ENCODE measurements around the gene USP22.

Gene USP22

DNA sequence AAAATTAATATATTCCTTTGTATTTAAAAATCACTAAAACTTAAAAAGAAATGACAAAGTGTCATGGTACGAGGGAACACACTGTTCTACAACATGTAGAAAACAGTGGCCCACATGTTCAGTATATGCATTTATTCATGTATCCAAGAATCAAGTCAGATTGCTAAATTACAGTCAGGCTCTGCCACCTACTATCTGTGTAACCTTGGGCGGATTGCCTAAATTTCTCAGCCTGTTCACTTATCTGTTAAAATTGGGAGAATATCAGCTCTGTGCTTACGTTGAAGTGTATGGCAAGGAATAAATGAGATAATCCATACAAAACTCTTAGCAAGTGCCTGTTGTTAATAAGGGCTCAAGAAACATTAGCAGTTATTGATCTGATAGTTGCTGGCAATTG lies 3.4 kb upstream of the USP22 start:
- DNase-seq, result no peak

DNA sequence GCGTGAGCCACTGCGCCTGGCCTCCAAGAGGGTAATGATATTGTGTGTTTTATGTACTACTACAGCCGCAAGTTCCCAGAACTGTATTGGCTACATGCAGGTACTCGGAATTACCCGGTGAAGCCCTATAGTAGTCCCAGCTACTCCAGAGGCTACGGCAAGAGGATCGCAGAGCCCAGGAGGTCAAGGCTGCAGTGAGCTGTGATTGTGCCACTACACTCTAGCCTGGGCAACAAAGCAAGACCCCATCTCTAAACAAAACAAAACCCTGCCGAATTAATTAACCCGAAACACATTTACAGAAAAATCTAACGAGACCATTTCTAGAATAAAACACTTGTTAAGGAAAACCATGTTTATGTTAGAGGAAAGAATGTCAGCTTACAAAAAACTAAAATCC lies 2.2 kb upstream of the USP22 start:
- no peak for DNase-seq

- peak; percentile 98 for DNase-seq
These were observed 753 bp upstream of the USP22 start for GRCh38 chr17:21043296-21044232.

DNA sequence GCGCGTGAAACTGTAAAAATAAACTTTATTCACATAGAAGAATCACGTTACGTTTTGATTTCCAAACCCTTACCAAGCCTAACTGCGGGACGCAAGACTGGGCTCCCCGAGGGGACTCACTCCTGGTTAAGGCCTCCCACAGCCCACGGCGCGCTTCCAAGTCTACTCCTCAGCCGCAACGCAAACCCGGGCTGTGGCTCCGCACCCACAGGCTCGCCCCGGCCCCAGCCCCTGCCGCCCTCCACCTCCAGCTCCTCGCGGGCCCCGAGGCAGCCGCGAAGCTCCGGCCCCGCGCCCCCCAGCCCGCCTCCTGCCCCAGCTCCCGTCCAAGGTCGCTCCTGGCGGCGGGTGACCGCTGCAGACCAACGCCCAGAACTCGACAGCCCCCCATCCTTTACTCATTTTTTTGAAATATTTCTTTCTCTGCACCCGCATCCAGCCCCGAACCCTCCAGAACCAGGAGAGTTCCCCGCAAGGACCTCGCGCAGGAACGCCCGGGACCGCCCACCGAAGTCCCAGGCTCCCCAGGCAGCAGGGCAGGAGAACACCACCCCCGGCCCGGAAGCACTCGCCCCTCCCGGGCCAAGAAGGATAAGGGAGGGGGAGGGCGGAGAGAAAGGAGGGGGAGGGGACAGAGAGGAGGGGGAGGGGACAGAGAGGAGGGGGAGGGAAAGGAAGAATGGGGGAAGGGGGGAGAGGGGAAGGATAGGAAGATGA lies 912 bp downstream of the USP22 start:
- DNase-seq, result peak; percentile 41

DNA sequence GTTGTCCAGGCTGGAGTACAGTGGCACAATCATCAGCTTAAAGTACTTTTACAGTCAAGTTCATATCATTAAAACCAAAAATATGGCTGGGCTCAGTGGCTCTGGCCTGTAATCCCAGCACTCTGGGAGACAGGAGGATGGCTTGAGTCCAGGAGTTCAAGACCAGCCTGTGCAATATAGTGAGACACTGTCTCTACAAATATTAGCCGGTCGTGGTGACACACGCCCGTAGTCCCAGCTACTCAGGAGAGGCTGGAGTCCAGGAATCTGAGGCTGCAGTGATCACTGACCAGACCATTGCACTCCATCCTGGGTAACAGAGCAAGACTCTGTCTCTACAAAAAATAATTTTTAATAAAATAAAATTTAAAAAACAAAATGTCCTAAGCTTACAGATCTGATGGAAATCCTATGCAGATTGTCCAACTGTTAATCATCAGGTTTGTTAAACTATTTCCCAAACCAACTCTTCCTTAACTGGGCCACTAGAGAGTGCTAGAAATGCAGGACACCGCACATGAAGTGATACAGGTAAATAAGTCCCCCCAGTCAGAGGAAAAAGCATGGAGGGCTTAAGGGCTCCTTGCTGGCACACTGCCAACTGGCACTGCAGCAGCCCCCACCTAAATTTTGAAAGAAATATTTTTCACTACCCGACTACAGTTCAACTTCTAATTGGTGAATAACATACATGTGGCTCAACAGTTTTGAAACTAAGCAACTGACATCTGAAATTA lies 2.8 kb downstream of the USP22 start:
- peak; percentile 19 for DNase-seq

GRCh38 chr17:21037117-21037803 lies 5.6 kb downstream of the USP22 start:
- no peak for DNase-seq

- DNase-seq, result no peak
These were observed 6.4 kb downstream of the USP22 start for GRCh38 chr17:21036361-21036881.

GRCh38 chr17:21035406-21035805 lies 7.4 kb downstream of the USP22 start:
- no peak for DNase-seq

GRCh38 chr17:21034340-21035235 lies 8.2 kb downstream of the USP22 start:
- no peak for DNase-seq

- no peak for DNase-seq
These were observed 9.5 kb downstream of the USP22 start for GRCh38 chr17:21033350-21033749.

DNA sequence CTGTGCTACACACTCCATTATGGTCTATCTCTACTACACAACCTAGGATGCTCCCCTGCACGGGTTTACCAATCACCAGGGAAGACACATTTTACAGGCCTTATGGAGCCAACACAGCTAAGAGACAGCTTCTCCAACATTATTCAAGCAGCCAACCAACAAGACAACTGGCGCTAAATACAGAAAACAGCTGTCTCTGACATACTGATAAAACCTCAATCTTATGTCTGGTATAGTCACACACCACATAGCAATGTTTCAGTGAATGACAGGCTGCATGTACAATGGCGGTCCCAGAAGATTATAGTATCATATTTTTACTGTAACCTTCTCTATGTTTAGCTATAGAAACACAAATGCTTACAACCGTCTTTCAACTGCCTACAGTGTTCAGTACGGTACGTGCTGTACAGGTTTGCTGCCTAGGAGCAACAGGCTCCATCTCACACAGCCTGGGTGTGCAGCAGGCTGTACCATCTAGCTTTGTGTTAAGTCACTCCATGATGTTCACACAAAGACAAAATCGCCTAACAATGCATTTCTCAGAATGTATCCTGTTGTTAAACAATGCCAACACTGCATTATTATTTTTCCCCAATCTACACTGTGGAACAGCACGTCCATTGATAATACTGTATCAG lies 10.9 kb downstream of the USP22 start:
- DNase-seq, result no peak

DNA sequence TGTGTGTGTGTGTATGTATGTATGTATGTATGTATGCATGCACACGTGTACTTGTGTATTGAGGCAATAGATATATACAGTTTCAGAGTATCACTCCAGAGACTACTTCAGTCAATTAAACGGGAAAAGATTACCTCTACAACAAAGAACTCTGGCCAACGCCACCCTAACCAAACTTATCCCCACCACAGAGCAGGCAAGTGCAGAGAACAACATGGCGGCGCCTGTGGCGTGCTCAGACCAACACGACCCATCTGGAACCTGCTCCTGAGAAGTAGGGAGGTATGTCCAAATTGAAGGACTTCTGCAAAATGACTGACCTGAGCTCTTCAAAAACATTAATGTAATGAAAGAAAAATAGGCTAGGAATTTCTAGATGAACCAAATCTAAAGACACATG lies 12.4 kb downstream of the USP22 start:
- no peak for DNase-seq

DNA sequence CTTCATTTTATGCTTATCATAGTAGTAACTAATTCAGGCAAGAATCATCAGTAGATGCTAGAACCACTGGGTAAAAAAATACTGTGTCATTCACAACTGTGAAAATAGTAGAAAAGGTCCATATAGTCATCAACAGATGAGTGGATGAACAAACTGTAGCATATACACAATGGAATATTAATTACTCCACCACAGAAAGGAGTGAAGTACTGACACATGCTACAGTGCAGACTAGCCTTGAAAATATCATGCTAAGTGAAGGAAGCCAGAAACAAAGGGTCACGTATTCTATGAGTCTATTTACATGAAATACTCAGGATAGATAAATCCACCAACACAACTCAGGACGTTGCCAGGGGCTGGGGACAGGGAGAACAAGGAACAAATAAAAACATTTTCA lies 13.3 kb downstream of the USP22 start:
- no peak for DNase-seq

GRCh38 chr17:21029036-21029435 lies 13.8 kb downstream of the USP22 start:
- no peak for DNase-seq

GRCh38 chr17:21028192-21028591 lies 14.6 kb downstream of the USP22 start:
- no peak for DNase-seq

DNA sequence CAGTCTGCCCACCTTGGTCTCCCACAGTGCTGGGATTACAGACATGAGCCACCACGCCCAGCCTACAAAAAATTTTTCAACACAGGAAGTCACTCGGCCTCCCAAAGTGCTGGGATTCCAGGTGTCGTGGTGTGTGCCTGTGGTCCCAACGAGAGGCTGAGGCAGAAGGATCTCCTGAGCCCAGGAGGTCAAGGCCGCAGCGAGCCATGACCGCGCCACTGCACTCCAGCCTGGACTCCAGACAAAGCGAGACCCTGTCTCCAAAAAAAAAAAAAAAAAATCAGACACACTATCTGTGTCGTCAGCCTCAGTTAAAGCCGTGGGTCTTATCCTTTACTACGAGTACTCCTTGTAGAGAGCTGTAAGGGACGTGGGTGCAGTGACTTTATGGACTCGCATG lies 15.8 kb downstream of the USP22 start:
- DNase-seq, result no peak

- no peak for DNase-seq
These were observed 17.4 kb downstream of the USP22 start for GRCh38 chr17:21025451-21025850.

- no peak for DNase-seq
These were observed 18.8 kb downstream of the USP22 start for GRCh38 chr17:21024024-21024423.

GRCh38 chr17:21021208-21021803 lies 21.5 kb downstream of the USP22 start:
- DNase-seq, result no peak

- no peak for DNase-seq
These were observed 22.2 kb downstream of the USP22 start for GRCh38 chr17:21020622-21021021.
